GM21717 (cell line): ENCODE data around the gene S1PR2.
"Not testable (repeated sequence)": the region's sequence is repeated elsewhere in the genome, so short reads cannot be mapped to it uniquely, and the experiment has no call there.

Experiments
- ATAC-seq: cut with Tn5 transposase; IDR thresholded peaks from one replicate; pipeline ENCODE4 v1.9.1; 2021; ENCODE audit warnings: mild to moderate bottlenecking, moderate library complexity; ENCODE audit not compliant: unreplicated experiment

Gene S1PR2

DNA sequence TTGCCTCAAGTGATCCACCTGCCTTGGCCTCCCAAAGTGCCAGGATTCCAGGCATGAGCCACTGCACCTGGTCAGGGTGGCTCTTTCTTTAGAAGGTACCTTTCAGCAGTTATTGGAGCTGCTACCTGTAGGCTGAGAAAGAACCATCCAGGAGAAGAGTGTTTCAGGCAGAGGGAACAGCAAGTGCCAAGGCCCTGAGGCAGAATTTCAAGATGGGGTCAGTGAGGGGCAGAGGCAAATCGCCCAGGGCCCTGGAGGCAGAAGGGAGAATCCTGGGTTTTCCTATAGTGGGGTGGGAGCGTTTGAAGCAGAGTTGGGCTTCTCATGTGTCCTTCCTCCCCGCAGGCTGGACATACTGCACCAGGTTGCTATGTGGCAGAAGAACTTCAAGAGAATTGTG is 23.1 kb upstream of the S1PR2 start:
- ATAC-seq: no peak

GRCh38 chr19:10252707-10253106 is 21.6 kb upstream of the S1PR2 start:
- no peak for ATAC-seq

GRCh38 chr19:10251792-10252694 is 20.9 kb upstream of the S1PR2 start, which contains the start of gene MRPL4:
Gene MRPL4 (plus strand): TSS chr19:10252214. CDS start chr19:10252254, 40 bp downstream.
- ATAC-seq: peak; percentile 71

DNA sequence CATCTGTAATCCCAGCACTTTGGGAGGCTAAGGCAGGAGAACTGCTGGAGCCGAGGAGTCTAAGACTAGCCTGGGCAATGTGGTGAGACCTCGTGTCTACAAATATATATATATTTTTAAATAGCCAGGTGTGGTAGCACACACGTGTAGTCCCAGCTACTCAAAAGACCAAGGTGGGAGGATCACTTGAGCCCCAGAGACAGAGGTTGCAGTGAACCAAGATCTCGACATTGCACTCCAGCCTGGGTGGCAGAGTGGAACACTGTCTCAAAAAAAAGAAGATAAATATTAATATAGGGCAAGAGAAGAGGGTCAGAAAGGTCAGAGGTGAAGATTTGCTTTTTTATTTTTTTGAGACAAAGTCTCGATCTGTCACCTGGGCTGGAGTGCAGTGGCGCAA is 15.4 kb upstream of the S1PR2 start:
- ATAC-seq: no peak

GRCh38 chr19:10245189-10245939 is 14.2 kb upstream of the S1PR2 start:
- no peak for ATAC-seq

- no peak for ATAC-seq
Measured at GRCh38 chr19:10243606-10244005, 12.5 kb upstream of the S1PR2 start.

- not testable (repeated sequence) for ATAC-seq
Measured at GRCh38 chr19:10241826-10242449, 10.8 kb upstream of the S1PR2 start.

DNA sequence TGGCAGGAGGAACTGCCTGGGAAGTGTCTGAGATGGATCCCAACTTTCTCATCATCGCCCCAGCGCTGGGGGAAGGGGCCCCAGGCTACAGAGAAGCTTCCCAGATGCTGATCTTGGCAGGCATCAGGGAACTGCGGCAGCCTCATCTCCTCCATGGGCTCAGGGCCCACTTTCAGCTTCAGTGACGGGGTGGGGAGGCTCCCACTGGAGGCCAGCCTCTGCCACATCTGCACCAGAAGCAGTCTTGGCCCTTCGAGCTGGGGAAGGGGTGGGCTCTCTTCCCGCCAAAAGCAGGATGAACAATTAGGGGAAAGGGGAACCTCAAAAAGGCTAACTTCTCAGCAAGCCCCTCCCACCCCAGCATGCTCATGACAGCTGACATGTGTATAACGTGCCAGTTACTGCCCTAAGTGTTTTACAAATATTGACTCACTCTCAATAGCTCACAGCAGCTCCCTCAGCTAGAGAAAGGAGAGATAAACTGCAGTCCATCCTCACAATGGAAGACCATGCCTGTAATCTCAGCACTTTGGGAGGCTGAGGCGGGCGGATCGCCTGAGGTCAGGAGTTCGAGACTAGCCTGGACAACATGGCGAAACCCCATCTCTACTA is 7.1 kb upstream of the S1PR2 start:
- no peak for ATAC-seq

GRCh38 chr19:10237702-10238101 is 6.6 kb upstream of the S1PR2 start:
- ATAC-seq: no peak

DNA sequence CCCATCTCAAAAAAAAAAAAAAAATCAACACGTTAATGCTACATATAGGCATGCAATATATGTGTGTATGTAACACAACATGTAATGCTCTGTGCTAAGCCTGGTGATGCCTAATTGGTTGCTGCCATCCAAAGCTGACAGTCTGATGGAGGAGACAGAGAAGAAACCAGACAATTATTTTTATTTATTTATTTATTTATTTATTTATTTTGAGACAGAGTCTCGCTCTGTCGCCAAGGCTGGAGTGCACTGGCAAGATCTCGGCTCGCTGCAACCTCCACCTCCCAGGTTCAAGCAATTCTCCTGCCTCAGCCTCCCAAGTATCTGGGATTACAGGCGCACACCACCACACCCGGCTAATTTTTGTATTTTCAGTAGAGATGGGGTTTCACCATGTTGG is 4.3 kb upstream of the S1PR2 start:
- not testable (repeated sequence) for ATAC-seq

- no peak for ATAC-seq
Measured at GRCh38 chr19:10235003-10235402, 3.9 kb upstream of the S1PR2 start.

GRCh38 chr19:10233946-10234345 is 2.8 kb upstream of the S1PR2 start:
- no peak for ATAC-seq

DNA sequence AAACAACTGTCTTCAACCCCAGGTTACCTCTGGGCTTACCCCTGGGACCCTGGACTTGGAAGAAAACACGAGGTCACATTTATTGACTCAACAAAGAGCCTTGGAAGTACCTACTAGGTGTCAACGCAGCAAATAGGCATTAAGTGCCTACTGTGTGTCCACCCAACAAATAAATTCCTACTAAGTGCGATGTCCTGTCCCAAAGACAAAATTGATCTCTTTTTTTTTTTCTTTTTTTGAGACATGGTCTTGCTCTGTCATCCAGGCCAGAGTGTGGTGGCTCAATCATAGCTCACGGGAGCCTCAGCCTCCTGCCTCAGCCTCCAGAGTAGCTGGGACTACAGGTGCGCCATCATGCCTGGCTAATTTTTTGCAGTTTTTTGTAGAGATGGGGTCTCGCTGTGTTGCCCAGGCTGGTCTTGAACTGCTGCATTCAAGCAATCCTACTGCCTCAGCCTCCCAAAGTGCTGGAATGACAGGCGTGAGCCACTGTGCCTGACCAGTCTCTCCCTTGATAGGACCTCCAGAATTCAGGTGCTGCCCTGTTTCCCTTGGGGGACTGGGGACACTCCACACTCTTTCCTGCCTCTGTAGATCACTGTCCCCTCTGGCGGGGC is 589 bp upstream of the S1PR2 start:
- no peak for ATAC-seq

GRCh38 chr19:10230173-10230860 is 814 bp downstream of the S1PR2 start:
- ATAC-seq: no peak

- ATAC-seq: no peak
Measured at GRCh38 chr19:10228920-10229319, 2.2 kb downstream of the S1PR2 start.

GRCh38 chr19:10228393-10228792 is 2.7 kb downstream of the S1PR2 start:
- no peak for ATAC-seq

GRCh38 chr19:10227026-10227971 is 3.8 kb downstream of the S1PR2 start:
- no peak for ATAC-seq

- ATAC-seq: no peak
Measured at GRCh38 chr19:10226376-10227025, 4.6 kb downstream of the S1PR2 start.

DNA sequence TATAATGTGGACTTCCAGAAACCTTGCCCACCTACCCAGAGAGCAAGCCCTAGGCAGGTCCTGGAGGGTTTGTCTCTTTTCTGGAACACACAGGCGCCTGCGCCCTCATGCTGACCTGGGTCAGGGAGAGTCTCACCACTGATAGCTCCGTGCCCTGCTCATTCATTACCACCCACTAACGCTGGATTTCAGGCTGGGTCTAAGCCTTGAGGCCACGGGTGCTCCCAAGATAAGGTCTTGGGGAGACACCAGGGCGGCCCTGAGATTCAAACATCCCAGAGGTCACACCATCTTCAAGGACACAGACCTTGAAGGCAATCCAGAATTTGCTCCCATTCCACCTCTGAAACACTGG is 5.1 kb downstream of the S1PR2 start:
- no peak for ATAC-seq
